Peyer's patch (tissue), 4 donors: Measurements from ENCODE around the gene HABP4. TPM values are rescaled to one million over a fixed set of nuclear protein-coding genes. Genes with fewer than 3 reads are reported as not detected.

Experiments used
- DNase-seq, 3 donors: peaks; one replicate each; pipeline ENCODE4 v3.0.0-alpha.2; 2017 to 2019
- H3K27ac ChIP-seq, 4 donors: fragments of 200-600 bp; sonication (generic); one replicate each; pipeline ENCODE4 v1.5.1; 2016 to 2019
- H3K27me3 ChIP-seq, 2 donors: fragments of 200-600 bp; sonication (generic); one replicate each; pipeline ENCODE4 v1.5.1; 2019
- H3K36me3 ChIP-seq, 3 donors: fragments of 200-600 bp; sonication (generic); one replicate each; pipeline ENCODE4 v1.5.1; 2016 to 2019
- H3K4me1 ChIP-seq, 4 donors: fragments of 200-600 bp; sonication (generic); one replicate each; pipeline ENCODE4 v1.5.1; 2016 to 2019
- H3K4me3 ChIP-seq, 4 donors: fragments of 200-600 bp; sonication (generic); 1 replicate in 3 of 4; 2 replicates in 1 of 4; pipeline ENCODE4 v1.5.1; 2016 to 2019; ENCODE audit warnings: mild to moderate bottlenecking in 1 of 4
- H3K9me3 ChIP-seq, 4 donors: fragments of 200-600 bp; sonication (generic); one replicate each; pipeline ENCODE4 v1.5.1; 2016 to 2019; ENCODE audit warnings: mild to moderate bottlenecking in 1 of 4
- POLR2A ChIP-seq, 2 donors: fragments of 450-650 bp; IDR thresholded peaks; one replicate each; pipeline ENCODE4 v1.5.1; 2017; ENCODE audit warnings: antibody characterized with exemption in 2 of 2, mild to moderate bottlenecking in 2 of 2, moderate library complexity in 2 of 2
- total RNA-seq, 4 donors: library from RNA; depleted of rRNA; stranded (reverse); fragments of >200 nt; gene quantifications; one replicate each; pipeline ENCODE4 v1.1.0, GENCODE V29; 2016
- TF ChIP-seq, protein P1 (sequence below), 6 experiments: fragments of 450-650 bp in 4 of 6; fragments of 200-600 bp in 2 of 6; sonication (generic) in 1 of 6; IDR thresholded peaks; one replicate each; pipeline ENCODE4 v1.5.1; 2017 to 2019; ENCODE audit warnings: antibody characterized with exemption in 6 of 6, mild to moderate bottlenecking in 3 of 6, moderate library complexity in 1 of 6

HABP4 gene
- total RNA-seq, 4 donors from 2014 or later = 3.2 to 19.8 (median 5.1) TPM

DNA sequence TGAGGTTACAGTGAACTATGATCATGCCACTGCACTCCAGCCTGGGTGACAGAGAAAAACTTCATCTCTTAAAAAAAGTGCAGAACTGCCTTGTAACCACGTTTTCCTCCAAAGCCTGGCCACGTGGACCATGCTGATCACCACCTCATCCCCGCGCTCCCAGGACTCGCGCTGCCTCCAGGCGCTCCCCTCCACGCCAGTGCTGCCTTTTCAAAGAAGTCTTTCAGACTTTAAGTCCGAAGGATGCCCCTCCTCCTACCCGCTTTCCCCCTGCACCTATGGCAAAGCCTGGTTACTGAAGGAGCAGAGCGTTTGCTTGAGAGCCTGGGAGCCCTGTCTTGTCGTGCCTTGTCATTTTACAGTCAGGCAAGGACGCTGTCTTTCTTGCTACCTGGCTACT, 43.8 kb downstream of the HABP4 start:
- TF ChIP-seq, protein P1, sequence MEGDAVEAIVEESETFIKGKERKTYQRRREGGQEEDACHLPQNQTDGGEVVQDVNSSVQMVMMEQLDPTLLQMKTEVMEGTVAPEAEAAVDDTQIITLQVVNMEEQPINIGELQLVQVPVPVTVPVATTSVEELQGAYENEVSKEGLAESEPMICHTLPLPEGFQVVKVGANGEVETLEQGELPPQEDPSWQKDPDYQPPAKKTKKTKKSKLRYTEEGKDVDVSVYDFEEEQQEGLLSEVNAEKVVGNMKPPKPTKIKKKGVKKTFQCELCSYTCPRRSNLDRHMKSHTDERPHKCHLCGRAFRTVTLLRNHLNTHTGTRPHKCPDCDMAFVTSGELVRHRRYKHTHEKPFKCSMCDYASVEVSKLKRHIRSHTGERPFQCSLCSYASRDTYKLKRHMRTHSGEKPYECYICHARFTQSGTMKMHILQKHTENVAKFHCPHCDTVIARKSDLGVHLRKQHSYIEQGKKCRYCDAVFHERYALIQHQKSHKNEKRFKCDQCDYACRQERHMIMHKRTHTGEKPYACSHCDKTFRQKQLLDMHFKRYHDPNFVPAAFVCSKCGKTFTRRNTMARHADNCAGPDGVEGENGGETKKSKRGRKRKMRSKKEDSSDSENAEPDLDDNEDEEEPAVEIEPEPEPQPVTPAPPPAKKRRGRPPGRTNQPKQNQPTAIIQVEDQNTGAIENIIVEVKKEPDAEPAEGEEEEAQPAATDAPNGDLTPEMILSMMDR (IDR thresholded peaks at IDR 0.05) = no peak
- TF ChIP-seq POLR2A (IDR thresholded peaks at IDR 0.05) = no peak
- Histone ChIP-seq H3K4me3 (no peak overlapping the region), H3K4me1 (no peaks in the 10 kb centered on the region), H3K27me3 (no peaks in the 10 kb centered on the region), H3K9me3 (no peaks in the 10 kb centered on the region), H3K27ac (no peak overlapping the region), H3K36me3 (peaks cover 0 to 36% (median 0%) of the 10 kb centered on the region in 3 donors)
- DNase-seq = no peak

DNA sequence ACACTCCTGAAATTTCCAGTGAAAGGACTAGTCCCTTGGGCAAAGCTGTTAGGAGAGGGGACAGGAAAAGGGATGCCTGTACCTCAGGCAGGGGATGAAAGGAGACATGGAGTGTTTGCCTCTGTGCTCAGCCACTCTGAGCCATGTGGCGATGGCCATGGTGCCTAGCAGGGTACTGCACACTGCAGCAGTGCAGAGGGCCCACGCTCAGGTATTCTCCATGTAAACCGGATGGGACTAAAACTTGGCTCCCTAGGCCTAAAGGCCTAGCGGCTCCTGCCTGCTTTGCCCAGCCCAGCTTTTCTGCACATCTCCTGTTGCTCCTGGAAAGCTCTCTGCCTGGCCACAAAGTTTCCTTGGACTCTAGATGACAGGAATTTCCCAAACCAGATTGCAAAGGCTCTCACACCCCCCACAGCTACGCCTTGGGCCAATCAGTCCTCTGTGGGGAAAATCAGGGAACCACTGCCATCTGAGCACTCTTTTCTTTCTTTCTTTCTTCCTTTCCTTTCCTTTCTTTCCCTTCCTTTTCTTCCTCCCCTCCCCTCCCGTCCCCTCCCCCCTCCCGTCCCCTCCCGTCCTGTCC, 44.3 kb downstream of the HABP4 start:
- no peak overlapping the region for H3K27ac ChIP-seq
- no peak for TF ChIP-seq POLR2A (IDR thresholded peaks at IDR 0.05)
- TF ChIP-seq, protein P1 (IDR thresholded peaks at IDR 0.05) = no peak
- H3K27me3 ChIP-seq = no peaks in the 10 kb centered on the region
- no peak for DNase-seq
- H3K36me3 ChIP-seq = peaks cover 0 to 31% (median 0%) of the 10 kb centered on the region in 3 donors
- H3K4me1 ChIP-seq = no peaks in the 10 kb centered on the region
- no peaks in the 10 kb centered on the region for H3K9me3 ChIP-seq
- no peak overlapping the region for H3K4me3 ChIP-seq

DNA sequence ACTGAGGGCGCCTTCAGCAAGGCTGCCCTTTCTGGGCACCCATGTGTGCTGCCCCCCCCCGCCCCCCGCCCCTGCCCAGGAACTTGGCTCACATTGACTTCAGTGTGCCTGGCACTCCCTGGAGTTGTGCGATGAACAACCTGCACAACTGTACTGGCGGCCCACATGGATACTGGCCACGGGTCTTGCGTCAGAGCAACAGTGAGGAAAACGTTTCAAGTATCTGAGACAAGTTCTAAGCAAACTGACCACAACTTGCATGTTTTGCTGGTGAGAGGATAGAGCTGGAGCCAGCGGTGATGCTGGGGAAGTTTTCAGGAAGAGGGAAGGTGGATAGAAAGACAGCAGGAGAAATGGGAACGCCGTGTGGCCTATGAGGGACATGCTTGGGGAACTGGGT, 45.4 kb downstream of the HABP4 start:
- H3K36me3 ChIP-seq = peaks cover 0 to 23% (median 0%) of the 10 kb centered on the region in 3 donors
- no peak overlapping the region for H3K27ac ChIP-seq
- H3K9me3 ChIP-seq = no peaks in the 10 kb centered on the region
- no peaks in the 10 kb centered on the region for H3K27me3 ChIP-seq
- no peaks in the 10 kb centered on the region for H3K4me1 ChIP-seq
- TF ChIP-seq, protein P1 (IDR thresholded peaks at IDR 0.05) = no peak
- TF ChIP-seq POLR2A (IDR thresholded peaks at IDR 0.05) = no peak
- no peak overlapping the region for H3K4me3 ChIP-seq
- DNase-seq = no peak

DNA sequence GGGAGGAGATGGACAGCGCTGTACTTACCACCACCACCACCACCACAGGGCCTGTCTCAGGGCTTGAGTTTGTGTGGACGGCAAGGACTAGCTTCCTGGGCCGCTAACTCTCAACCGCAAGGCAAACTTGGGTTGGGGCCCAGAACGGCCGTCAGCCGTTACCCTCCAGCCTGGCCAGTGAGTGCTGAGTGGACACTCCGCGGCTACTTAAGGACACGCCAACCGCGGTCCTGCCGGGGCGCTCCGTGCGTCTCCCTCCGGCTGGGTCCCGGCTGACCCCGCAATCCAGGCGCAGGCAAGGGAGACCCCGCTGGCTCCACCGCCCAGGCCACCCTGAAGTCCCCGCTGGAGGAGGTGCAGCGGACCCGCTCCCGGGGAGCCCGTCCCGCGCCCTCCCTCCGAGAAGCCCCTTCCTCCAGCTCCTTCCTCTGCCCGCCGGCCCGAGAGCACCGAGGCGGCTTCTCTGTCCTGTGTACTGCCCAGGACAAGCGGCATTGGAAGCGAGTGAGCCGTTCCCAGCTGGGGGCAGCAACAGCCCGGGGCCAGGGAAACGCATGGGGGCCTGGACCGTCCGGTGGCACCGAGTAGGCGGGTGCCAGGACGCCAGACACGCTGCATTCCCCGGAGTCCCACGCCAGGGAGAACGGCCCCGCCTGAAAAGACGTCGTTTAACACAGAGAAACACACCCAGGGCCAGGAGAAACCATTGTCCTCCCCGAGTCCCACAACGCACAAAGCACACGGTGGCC, 46.6 kb downstream of the HABP4 start:
- Histone ChIP-seq H3K4me3 (no peak overlapping the region), H3K27ac (no peak overlapping the region), H3K4me1 (no peaks in the 10 kb centered on the region), H3K9me3 (no peaks in the 10 kb centered on the region), H3K27me3 (no peaks in the 10 kb centered on the region), H3K36me3 (peaks cover 0 to 13% (median 0%) of the 10 kb centered on the region in 3 donors)
- DNase-seq = no peak
- no peak for TF ChIP-seq POLR2A (IDR thresholded peaks at IDR 0.05)
- TF ChIP-seq, protein P1 (IDR thresholded peaks at IDR 0.05) = no peak

DNA sequence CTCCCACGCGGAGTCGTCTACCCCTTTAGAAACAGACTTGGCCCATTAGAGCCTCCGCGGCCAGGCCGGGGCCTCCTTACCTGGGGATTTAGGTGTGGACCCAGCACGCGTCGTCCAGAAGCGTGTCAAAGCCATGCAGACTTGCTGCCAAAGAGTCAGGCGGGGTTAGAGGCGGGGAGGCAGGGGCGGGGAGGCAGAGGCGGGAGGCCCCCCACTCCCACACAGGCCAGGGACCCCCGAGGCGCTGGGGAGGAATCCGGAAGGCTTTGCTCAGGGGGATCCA, 47.1 kb downstream of the HABP4 start:
- peaks cover 0 to 11% (median 0%) of the 10 kb centered on the region in 3 donors for H3K36me3 ChIP-seq
- no peak overlapping the region for H3K27ac ChIP-seq
- no peak for DNase-seq
- TF ChIP-seq, protein P1 (IDR thresholded peaks at IDR 0.05) = no peak
- TF ChIP-seq POLR2A (IDR thresholded peaks at IDR 0.05) = no peak
- no peaks in the 10 kb centered on the region for H3K9me3 ChIP-seq
- no peaks in the 10 kb centered on the region for H3K27me3 ChIP-seq
- no peak overlapping the region for H3K4me3 ChIP-seq
- H3K4me1 ChIP-seq = no peaks in the 10 kb centered on the region
